SU-DHL-6 (cell line): ENCODE results near the gene STAMBPL1.

Experiments
- CTCF ChIP-seq: fragments of 200-600 bp; sonication (generic); IDR thresholded peaks from one replicate; pipeline ENCODE4 v1.5.1; 2017; ENCODE audit warnings: antibody characterized with exemption, mild to moderate bottlenecking, low read length, moderate library complexity; ENCODE audit not compliant: insufficient read depth, poor library complexity, severe bottlenecking
- EZH2phosphoT487 ChIP-seq: fragments of 200-600 bp; sonication (generic), shearing (Covaris generic); conservative IDR thresholded peaks from 2 replicates; pipeline ENCODE4 v1.6.1; 2018; ENCODE audit warnings: mild to moderate bottlenecking, antibody characterized with exemption, low read length, moderate library complexity, mixed read lengths

- no peak for TF ChIP-seq CTCF
- no peak for TF ChIP-seq EZH2phosphoT487
Measured at GRCh38 chr10:88840881-88841280, 39.2 kb upstream of the STAMBPL1 start.
